CD14-positive monocyte (primary cell): ENCODE results near the gene SORBS1. TPM values are rescaled to one million over a fixed set of nuclear protein-coding genes. Genes with fewer than 3 reads are reported as not detected.

ENCODE experiments used
- DNase-seq, 3 donors: peaks; one replicate each; pipeline ENCODE4 v3.0.0-alpha.2; 2011 to 2022
- H2AFZ ChIP-seq: 2 replicates; pipeline ENCODE4 v1.6.0; 2012; ENCODE audit warnings: mild to moderate bottlenecking, low read depth, low read length, inconsistent platforms; ENCODE audit not compliant: insufficient read depth, poor library complexity, severe bottlenecking
- H3K27ac ChIP-seq, 2 donors: 1 replicate in 1 of 2; 2 replicates in 1 of 2; pipeline ENCODE4 v1.5.1; 2012 to 2013; ENCODE audit warnings: low read length in 2 of 2, control low read depth in 1 of 2, inconsistent platforms in 1 of 2, low read depth in 1 of 2, mild to moderate bottlenecking in 1 of 2
- H3K27me3 ChIP-seq, 2 donors: one replicate each; pipeline versions ENCODE4 v1.6.0 to v1.6.1; 2011 to 2013; ENCODE audit warnings: low read length in 2 of 2; ENCODE audit not compliant: control insufficient read depth in 2 of 2, insufficient read depth in 2 of 2
- H3K36me3 ChIP-seq, 2 donors: replicated peaks in 1 of 2; 1 replicate in 1 of 2; 2 replicates in 1 of 2; pipeline versions ENCODE4 v1.5.1 to v1.6.1; 2012 to 2013; ENCODE audit warnings: low read length in 2 of 2, control low read depth in 1 of 2, inconsistent platforms in 1 of 2, mild to moderate bottlenecking in 1 of 2; ENCODE audit not compliant: insufficient read depth in 2 of 2, control insufficient read depth in 1 of 2
- H3K4me1 ChIP-seq, 2 donors: 1 replicate in 1 of 2; 2 replicates in 1 of 2; pipeline versions ENCODE4 v1.5.1 to v1.6.1; 2012 to 2013; ENCODE audit warnings: low read length in 2 of 2, control low read depth in 1 of 2, inconsistent platforms in 1 of 2, mild to moderate bottlenecking in 1 of 2, moderate library complexity in 1 of 2; ENCODE audit not compliant: insufficient read depth in 2 of 2, control insufficient read depth in 1 of 2
- H3K4me2 ChIP-seq: replicated peaks from 2 replicates; pipeline ENCODE3; 2012; ENCODE audit warnings: low read length, moderate library complexity, mild to moderate bottlenecking; ENCODE audit not compliant: poor library complexity, severe bottlenecking; ENCODE audit errors: extremely low read depth
- H3K4me3 ChIP-seq, 3 experiments: fragments of 200-600 bp in 1 of 3; sonication (generic) in 1 of 3; replicated peaks in 1 of 3; 1 replicate in 2 of 3; 2 replicates in 1 of 3; pipeline ENCODE4 v1.5.1; 2011 to 2013; ENCODE audit warnings: low read length in 3 of 3, mild to moderate bottlenecking in 3 of 3, control low read depth in 2 of 3, low read depth in 2 of 3, inconsistent platforms in 1 of 3, moderate library complexity in 1 of 3
- H3K79me2 ChIP-seq: 2 replicates; pipeline ENCODE4 v1.6.0; 2012; ENCODE audit warnings: mild to moderate bottlenecking, control low read depth, inconsistent platforms, low read length, moderate library complexity; ENCODE audit not compliant: insufficient read depth
- H3K9ac ChIP-seq: 2 replicates; pipeline ENCODE4 v1.6.0; 2017; ENCODE audit warnings: low read length, mild to moderate bottlenecking; ENCODE audit not compliant: insufficient read depth, poor library complexity, severe bottlenecking
- H3K9me3 ChIP-seq, 2 donors: replicated peaks in 1 of 2; 1 replicate in 1 of 2; 2 replicates in 1 of 2; pipeline versions ENCODE4 v1.5.1 to v1.6.1; 2012 to 2013; ENCODE audit warnings: low read length in 2 of 2, control low read depth in 1 of 2; ENCODE audit not compliant: control insufficient read depth in 1 of 2, insufficient read depth in 1 of 2
- H4K20me1 ChIP-seq: 2 replicates; pipeline ENCODE4 v1.6.0; 2012; ENCODE audit warnings: mild to moderate bottlenecking, low read length, control low read depth, moderate library complexity; ENCODE audit not compliant: insufficient read depth
- H3K27ac Mint-ChIP-seq, 7 donors: one replicate each; pipeline ENCODE4 v1.8.0; 2020; ENCODE audit warnings: mild to moderate bottlenecking in 7 of 7, mixed read lengths in 7 of 7, moderate library complexity in 6 of 7, inconsistent platforms in 2 of 7
- H3K27me3 Mint-ChIP-seq, 3 donors: one replicate each; pipeline ENCODE4 v1.8.0; 2021 to 2022; ENCODE audit warnings: low read depth in 3 of 3, mild to moderate bottlenecking in 3 of 3, mixed read lengths in 3 of 3, moderate library complexity in 3 of 3, inconsistent platforms in 1 of 3
- H3K36me3 Mint-ChIP-seq, 2 donors: one replicate each; pipeline ENCODE4 v1.8.0; 2020; ENCODE audit warnings: mixed read lengths in 2 of 2, inconsistent platforms in 1 of 2, mild to moderate bottlenecking in 1 of 2
- H3K4me1 Mint-ChIP-seq: one replicate; pipeline ENCODE4 v1.8.0; 2020; ENCODE audit warnings: mild to moderate bottlenecking, mixed read lengths
- H3K4me3 Mint-ChIP-seq, 2 donors: one replicate each; pipeline ENCODE4 v1.8.0; 2020; ENCODE audit warnings: mild to moderate bottlenecking in 2 of 2, mixed read lengths in 2 of 2, moderate library complexity in 1 of 2
- H3K9me3 Mint-ChIP-seq, 7 donors: one replicate each; pipeline ENCODE4 v1.8.0; 2020 to 2022; ENCODE audit warnings: mixed read lengths in 7 of 7, mild to moderate bottlenecking in 6 of 7, moderate library complexity in 6 of 7, inconsistent platforms in 2 of 7
- WGBS: methylation state at CpG from one replicate; pipeline ENCODE4 v1.1.5; 2013; ENCODE audit warnings: missing lambda C conversion rate; ENCODE audit not compliant: insufficient coverage; 5-methylcytosine and 5-hydroxymethylcytosine counted together
- intact Hi-C, 2 donors: fragments of 100-400 bp; cut with micrococcal nuclease; formaldehyde crosslinking; loops; one replicate each; pipeline versions ENCODE4 v1.15.0 to v1.15.1; 2023
- polyA plus RNA-seq, 3 donors: library from polyadenylated mRNA; depleted of rRNA in 1 of 3; unstranded in 2 of 3; stranded (reverse) in 1 of 3; fragments of 300-500 nt in 2 of 3; fragments of >200 nt in 1 of 3; fragmentation: Illumina TruSeq in 2 of 3; gene quantifications; 1 replicate in 2 of 3; 2 replicates in 1 of 3; pipeline ENCODE4 v1.2.3, GENCODE V29; 2012 to 2021
- TF ChIP-seq, protein P1 (sequence below): fragments of 200-600 bp; IDR thresholded peaks from one replicate; pipeline ENCODE4 v1.8.0; 2022; ENCODE audit warnings: antibody characterized with exemption, mild to moderate bottlenecking

SORBS1 gene
- polyA plus RNA-seq, 3 donors = 0.08 to 0.15 TPM; not detected in 1

DNA sequence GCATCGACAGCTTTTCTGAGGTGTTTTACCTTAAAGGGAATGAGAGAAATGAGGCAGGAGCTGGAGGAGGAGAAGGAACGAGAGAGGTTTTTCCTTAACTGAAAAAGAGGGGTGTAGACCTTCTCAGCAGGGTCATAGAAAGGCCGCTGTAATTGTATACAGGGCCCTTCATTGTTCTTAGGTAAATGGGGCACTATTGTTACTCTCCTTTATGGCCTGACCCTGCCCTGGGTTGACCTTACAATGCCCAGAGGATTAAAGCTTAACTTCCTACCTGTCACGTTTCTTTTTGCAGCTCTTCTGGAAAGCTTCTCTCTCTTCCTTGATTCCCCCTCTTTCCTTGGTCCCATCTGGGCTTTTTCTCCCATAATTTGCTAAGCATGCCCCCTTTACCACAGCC lies 256.7 kb downstream of the SORBS1 start:
- no peaks in the 10 kb centered on the region for H3K9me3 Mint-ChIP-seq
- H3K4me1 ChIP-seq = no peaks in the 10 kb centered on the region
- H3K4me3 ChIP-seq = no peak overlapping the region
- peaks cover 0 to 6% (median 4%) of the 10 kb centered on the region in 3 donors for H3K27me3 Mint-ChIP-seq
- no peaks in the 10 kb centered on the region for H3K9me3 ChIP-seq
- H3K27ac Mint-ChIP-seq = no peak overlapping the region
- no peaks in the 10 kb centered on the region for H3K79me2 ChIP-seq
- H3K4me2 ChIP-seq = no peak overlapping the region
- no peak overlapping the region for H2AFZ ChIP-seq
- no peak overlapping the region for H3K9ac ChIP-seq
- DNase-seq = no peak
- H3K27me3 ChIP-seq = no peaks in the 10 kb centered on the region
- H4K20me1 ChIP-seq = no peaks in the 10 kb centered on the region
- H3K27ac ChIP-seq = no peak overlapping the region
- H3K36me3 ChIP-seq = no peaks in the 10 kb centered on the region
- 85% methylated on average over 3 of the region's 4 CpGs for WGBS
- no peak overlapping the region for H3K4me3 Mint-ChIP-seq
- no peaks in the 10 kb centered on the region for H3K36me3 Mint-ChIP-seq
- intact Hi-C loops = no loop called here
- TF ChIP-seq, protein P1, sequence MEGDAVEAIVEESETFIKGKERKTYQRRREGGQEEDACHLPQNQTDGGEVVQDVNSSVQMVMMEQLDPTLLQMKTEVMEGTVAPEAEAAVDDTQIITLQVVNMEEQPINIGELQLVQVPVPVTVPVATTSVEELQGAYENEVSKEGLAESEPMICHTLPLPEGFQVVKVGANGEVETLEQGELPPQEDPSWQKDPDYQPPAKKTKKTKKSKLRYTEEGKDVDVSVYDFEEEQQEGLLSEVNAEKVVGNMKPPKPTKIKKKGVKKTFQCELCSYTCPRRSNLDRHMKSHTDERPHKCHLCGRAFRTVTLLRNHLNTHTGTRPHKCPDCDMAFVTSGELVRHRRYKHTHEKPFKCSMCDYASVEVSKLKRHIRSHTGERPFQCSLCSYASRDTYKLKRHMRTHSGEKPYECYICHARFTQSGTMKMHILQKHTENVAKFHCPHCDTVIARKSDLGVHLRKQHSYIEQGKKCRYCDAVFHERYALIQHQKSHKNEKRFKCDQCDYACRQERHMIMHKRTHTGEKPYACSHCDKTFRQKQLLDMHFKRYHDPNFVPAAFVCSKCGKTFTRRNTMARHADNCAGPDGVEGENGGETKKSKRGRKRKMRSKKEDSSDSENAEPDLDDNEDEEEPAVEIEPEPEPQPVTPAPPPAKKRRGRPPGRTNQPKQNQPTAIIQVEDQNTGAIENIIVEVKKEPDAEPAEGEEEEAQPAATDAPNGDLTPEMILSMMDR = no peak
- peaks cover 5% of the 10 kb centered on the region for H3K4me1 Mint-ChIP-seq

DNA sequence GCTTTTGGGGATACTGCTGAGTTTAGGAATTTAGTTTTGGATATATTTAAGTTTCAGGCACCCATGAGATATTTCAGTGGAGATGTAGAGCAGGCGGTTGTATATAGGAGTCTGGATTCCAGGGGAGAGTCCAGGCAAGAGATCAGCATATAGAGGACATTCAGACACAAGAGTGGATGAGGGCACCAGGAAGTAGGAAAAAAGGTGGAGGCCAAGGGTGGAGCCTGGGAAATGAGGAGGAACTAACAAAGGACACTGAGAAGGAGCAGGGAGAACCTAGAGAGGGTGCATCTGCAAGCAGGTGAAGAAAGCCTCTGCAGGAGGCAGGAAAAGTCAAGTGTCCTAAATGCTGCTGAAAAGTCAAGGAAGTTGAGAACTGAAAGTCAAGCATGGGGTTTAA lies 257.2 kb downstream of the SORBS1 start:
- no peaks in the 10 kb centered on the region for H3K27me3 ChIP-seq
- no peak overlapping the region for H3K9ac ChIP-seq
- H4K20me1 ChIP-seq = no peaks in the 10 kb centered on the region
- Mint-ChIP-seq H3K27me3 (peaks cover 0 to 4% (median 4%) of the 10 kb centered on the region in 3 donors), H3K27ac (no peak overlapping the region), H3K4me3 (no peak overlapping the region), H3K36me3 (no peaks in the 10 kb centered on the region), H3K4me1 (peaks cover 5% of the 10 kb centered on the region), H3K9me3 (no peaks in the 10 kb centered on the region)
- no peak overlapping the region for H3K27ac ChIP-seq
- no peak overlapping the region for H2AFZ ChIP-seq
- H3K4me2 ChIP-seq = no peak overlapping the region
- H3K4me1 ChIP-seq = no peaks in the 10 kb centered on the region
- WGBS = 100% methylated on average over 1 of the region's 1 CpG
- DNase-seq = no peak
- TF ChIP-seq, protein P1 = no peak
- H3K36me3 ChIP-seq = no peaks in the 10 kb centered on the region
- intact Hi-C loops = no loop called here
- H3K4me3 ChIP-seq = no peak overlapping the region
- H3K9me3 ChIP-seq = no peaks in the 10 kb centered on the region
- H3K79me2 ChIP-seq = no peaks in the 10 kb centered on the region
